Measurements from ENCODE around the gene C19orf81.
A peak's percentile ranks its signal among the peaks of the same experiment; 100 is the strongest.
"Not testable (repeated sequence)": the region's sequence is repeated elsewhere in the genome, so short reads cannot be mapped to it uniquely, and the experiment has no call there.

C19orf81 gene

DNA sequence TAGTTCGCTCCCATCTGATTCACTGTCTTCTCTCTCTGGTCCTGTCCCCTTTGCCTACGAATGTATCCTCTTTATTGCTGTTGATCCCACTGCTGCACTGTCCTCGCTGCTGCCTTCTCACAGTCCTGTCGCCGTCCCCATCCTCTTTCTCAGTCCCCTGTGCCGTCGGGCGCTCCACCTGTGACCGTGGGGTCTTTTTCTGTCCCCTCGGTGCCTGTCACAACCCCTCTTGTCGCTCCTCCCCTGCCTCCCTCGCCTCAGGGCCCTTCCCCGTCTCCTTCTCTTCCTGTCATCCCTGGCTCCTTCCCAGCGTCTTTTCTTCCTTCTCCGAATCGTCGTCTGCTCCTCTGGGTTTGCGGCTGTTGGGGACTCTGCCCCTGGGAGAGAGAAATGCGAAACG is 41.9 kb upstream of the C19orf81 start:
- Histone ChIP-seq H3K9me3 (ENCODE audit: low read length) (no peaks in the 10 kb centered on the region), H3K27ac (ENCODE audit: low read depth, low read length, poor library complexity, severe bottlenecking) (no peak overlapping the region), H3K9ac (ENCODE audit: low read length) (no peak overlapping the region), H3K27me3 (ENCODE audit: insufficient read depth, low read length) (no peaks in the 10 kb centered on the region), H3K36me3 (ENCODE audit: insufficient read depth, low read length) (no peaks in the 10 kb centered on the region), H3K79me2 (ENCODE audit: insufficient read depth, low read length) (no peaks in the 10 kb centered on the region), H2AFZ (ENCODE audit: low read length) (no peak overlapping the region), H3K4me1 (ENCODE audit: insufficient read depth, low read length, severe bottlenecking) (no peaks in the 10 kb centered on the region), H3K4me3 (ENCODE audit: low read depth, low read length, poor library complexity, severe bottlenecking) (no peak overlapping the region), H4K20me1 (ENCODE audit: insufficient read depth, low read length) (no peaks in the 10 kb centered on the region), H3F3A (ENCODE audit: insufficient read depth, low read length) (no peaks in the 10 kb centered on the region), H3K4me2 (ENCODE audit: low read length) (no peak overlapping the region), H3K9me2 (ENCODE audit: low read depth, low read length) (no peaks in the 10 kb centered on the region)
- TF ChIP-seq EZH2 (IDR thresholded peaks at IDR 0.05; ENCODE audit: borderline replicate concordance, low read length), result no peak
- no peak for TF ChIP-seq CTCF (IDR thresholded peaks at IDR 0.05; ENCODE audit: low read length)

DNA sequence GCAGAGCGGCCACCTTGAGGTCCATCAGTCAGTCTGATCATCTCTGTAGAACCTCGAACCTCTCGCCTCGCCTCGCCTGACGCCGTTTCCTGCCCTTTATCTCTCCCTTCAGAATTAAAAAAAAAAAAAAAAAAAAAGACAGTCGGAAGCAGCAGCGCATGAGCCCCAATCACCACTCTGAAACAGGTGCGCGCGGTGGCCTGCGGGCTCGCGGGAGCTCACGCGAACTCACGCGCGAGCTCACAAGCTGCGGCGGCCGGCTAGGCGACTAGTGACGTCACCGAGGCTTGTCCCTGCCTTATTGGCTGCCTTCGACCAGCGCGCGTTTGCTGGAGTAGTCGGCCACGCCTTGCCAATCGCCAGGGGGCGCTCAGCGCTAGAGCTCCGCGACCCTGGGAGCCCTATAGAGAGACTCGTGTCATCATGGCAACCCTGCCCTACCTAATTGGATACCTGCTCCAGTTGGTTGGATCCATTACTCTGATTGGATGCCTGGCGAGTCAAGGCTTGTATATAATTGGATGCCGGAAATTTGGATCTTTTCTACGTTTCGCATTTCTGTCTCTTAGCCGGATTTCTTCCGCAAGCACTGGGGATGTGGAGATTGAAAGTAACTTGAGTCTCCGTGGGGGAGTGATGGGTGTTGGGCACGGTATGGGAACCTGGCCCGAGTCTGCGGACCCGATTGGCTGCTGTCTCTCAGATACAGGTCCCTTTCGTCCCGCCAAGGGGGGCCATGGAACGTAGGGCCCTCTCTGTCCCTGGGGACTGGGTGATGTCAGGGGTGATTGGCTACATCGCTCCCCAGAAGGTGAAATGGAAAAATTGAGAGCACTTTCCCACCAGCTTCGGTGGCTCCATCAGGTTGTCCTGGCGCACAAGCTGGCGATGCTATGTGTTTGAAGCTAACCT is 41.1 kb upstream of the C19orf81 start:
- Histone ChIP-seq H3F3A (ENCODE audit: insufficient read depth, low read length) (no peaks in the 10 kb centered on the region), H3K27ac (ENCODE audit: low read depth, low read length, poor library complexity, severe bottlenecking) (no peak overlapping the region), H3K9me2 (ENCODE audit: low read depth, low read length) (no peaks in the 10 kb centered on the region), H3K79me2 (ENCODE audit: insufficient read depth, low read length) (no peaks in the 10 kb centered on the region), H2AFZ (ENCODE audit: low read length) (no peak overlapping the region), H3K4me1 (ENCODE audit: insufficient read depth, low read length, severe bottlenecking) (no peaks in the 10 kb centered on the region), H3K4me3 (ENCODE audit: low read depth, low read length, poor library complexity, severe bottlenecking) (no peak overlapping the region), H3K9me3 (ENCODE audit: low read length) (no peaks in the 10 kb centered on the region), H3K9ac (ENCODE audit: low read length) (no peak overlapping the region), H3K27me3 (ENCODE audit: insufficient read depth, low read length) (no peaks in the 10 kb centered on the region), H3K4me2 (ENCODE audit: low read length) (no peak overlapping the region), H4K20me1 (ENCODE audit: insufficient read depth, low read length) (no peaks in the 10 kb centered on the region), H3K36me3 (ENCODE audit: insufficient read depth, low read length) (no peaks in the 10 kb centered on the region)
- TF ChIP-seq EZH2 (IDR thresholded peaks at IDR 0.05; ENCODE audit: borderline replicate concordance, low read length), result no peak
- TF ChIP-seq CTCF (IDR thresholded peaks at IDR 0.05; ENCODE audit: low read length), result peak; percentile 49; the same call in 1 of the 2 replicates

DNA sequence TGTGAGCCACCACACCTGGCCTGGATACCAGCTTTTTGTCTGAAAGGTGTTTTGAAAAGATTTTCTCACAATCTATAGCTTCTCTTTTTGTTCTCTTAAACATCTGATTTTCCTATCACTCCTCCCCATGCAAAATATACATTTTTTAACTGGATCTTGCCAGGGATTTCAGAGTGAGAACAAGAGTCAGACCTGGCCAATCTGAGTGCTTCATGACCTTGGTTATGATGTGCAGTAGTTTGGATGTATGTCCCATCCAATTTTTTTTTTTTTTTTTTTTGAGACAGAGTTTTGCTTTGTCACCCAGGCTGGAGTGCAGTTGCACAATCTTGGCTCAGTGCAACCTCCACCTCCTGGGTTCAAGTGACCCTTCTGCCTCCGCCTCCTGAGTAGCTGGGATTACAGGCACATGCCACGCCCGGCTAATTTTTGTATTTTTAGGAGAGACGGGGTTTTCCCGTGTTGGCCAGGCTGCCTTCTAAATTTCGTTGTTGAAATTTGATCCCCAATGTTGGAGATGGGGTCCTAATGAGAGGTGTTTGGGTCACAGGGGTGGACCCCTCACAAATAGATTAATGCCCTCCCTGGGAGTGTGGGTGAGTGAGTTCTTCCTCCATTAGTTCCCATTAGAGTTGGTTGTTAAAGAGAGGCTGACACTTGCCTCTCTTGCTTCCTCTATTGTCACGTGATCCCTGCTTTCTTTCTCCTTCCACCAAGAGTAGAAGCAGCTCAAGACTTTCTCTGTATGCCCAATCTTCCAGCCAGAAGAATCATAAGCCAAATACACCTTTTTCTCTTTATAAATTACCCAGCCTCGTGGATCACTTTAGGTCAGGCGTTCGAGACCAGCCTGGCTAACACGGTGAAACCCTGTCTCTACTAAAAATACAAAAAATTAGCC is 36.5 kb upstream of the C19orf81 start:
- not testable (repeated sequence) for H3K27ac ChIP-seq (ENCODE audit: low read depth, low read length, poor library complexity, severe bottlenecking); H2AFZ ChIP-seq (ENCODE audit: low read length); H3K9me3 ChIP-seq (ENCODE audit: low read length); H4K20me1 ChIP-seq (ENCODE audit: insufficient read depth, low read length); H3K79me2 ChIP-seq (ENCODE audit: insufficient read depth, low read length); H3F3A ChIP-seq (ENCODE audit: insufficient read depth, low read length); H3K27me3 ChIP-seq (ENCODE audit: insufficient read depth, low read length); H3K4me2 ChIP-seq (ENCODE audit: low read length); H3K4me3 ChIP-seq (ENCODE audit: low read depth, low read length, poor library complexity, severe bottlenecking); H3K36me3 ChIP-seq (ENCODE audit: insufficient read depth, low read length); H3K9me2 ChIP-seq (ENCODE audit: low read depth, low read length); H3K4me1 ChIP-seq (ENCODE audit: insufficient read depth, low read length, severe bottlenecking); H3K9ac ChIP-seq (ENCODE audit: low read length)

DNA sequence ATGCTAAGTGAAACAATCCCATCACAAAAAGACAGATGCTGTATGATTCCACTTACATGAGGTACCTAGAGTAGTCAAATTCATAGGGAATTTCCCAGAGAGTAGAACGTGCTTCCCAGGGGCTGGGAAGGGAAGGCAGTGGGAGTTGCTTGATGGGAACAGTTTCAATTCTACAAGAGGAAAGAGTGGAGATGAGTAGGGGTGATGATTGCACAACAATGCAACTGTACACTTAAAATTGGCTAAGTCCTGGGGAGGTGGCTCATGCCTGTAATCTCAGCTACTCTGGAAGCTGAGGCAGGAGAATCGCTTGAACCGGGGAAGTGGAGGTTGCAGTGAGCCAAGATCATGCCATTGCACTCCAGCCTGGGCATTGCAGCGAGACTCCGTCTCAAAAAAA is 30.9 kb upstream of the C19orf81 start:
- H3K27me3 ChIP-seq (ENCODE audit: insufficient read depth, low read length); H3K36me3 ChIP-seq (ENCODE audit: insufficient read depth, low read length): not testable (repeated sequence)

GRCh38 chr19:50619184-50619583 is 30.1 kb upstream of the C19orf81 start:
- not testable (repeated sequence) for H4K20me1 ChIP-seq (ENCODE audit: insufficient read depth, low read length); H3K4me3 ChIP-seq (ENCODE audit: low read depth, low read length, poor library complexity, severe bottlenecking); H3K36me3 ChIP-seq (ENCODE audit: insufficient read depth, low read length); H3K79me2 ChIP-seq (ENCODE audit: insufficient read depth, low read length); H3K9ac ChIP-seq (ENCODE audit: low read length); H3F3A ChIP-seq (ENCODE audit: insufficient read depth, low read length); H3K27me3 ChIP-seq (ENCODE audit: insufficient read depth, low read length); H3K9me2 ChIP-seq (ENCODE audit: low read depth, low read length); H3K9me3 ChIP-seq (ENCODE audit: low read length); H3K27ac ChIP-seq (ENCODE audit: low read depth, low read length, poor library complexity, severe bottlenecking); H2AFZ ChIP-seq (ENCODE audit: low read length); H3K4me2 ChIP-seq (ENCODE audit: low read length); H3K4me1 ChIP-seq (ENCODE audit: insufficient read depth, low read length, severe bottlenecking)

More for the DNA sequence above, 30.9 kb upstream of the C19orf81 start:
- not testable (repeated sequence) for H3F3A ChIP-seq (ENCODE audit: insufficient read depth, low read length); H3K4me1 ChIP-seq (ENCODE audit: insufficient read depth, low read length, severe bottlenecking); H3K4me3 ChIP-seq (ENCODE audit: low read depth, low read length, poor library complexity, severe bottlenecking); H3K9ac ChIP-seq (ENCODE audit: low read length); H3K9me2 ChIP-seq (ENCODE audit: low read depth, low read length); H3K27ac ChIP-seq (ENCODE audit: low read depth, low read length, poor library complexity, severe bottlenecking); H2AFZ ChIP-seq (ENCODE audit: low read length); H3K79me2 ChIP-seq (ENCODE audit: insufficient read depth, low read length); H4K20me1 ChIP-seq (ENCODE audit: insufficient read depth, low read length); H3K4me2 ChIP-seq (ENCODE audit: low read length); H3K9me3 ChIP-seq (ENCODE audit: low read length)
